ENCODE data around the gene TPCN1. TPM values are rescaled to one million over a fixed set of nuclear protein-coding genes. Genes with fewer than 3 reads are reported as not detected.
A peak's percentile ranks its signal among the peaks of the same experiment; 100 is the strongest.
"Not testable (repeated sequence)": the region's sequence is repeated elsewhere in the genome, so short reads cannot be mapped to it uniquely, and the experiment has no call there.

Gene TPCN1
- total RNA-seq, 1 donor from 2014 or later: 51.9 TPM

GRCh38 chr12:113202300-113203075, 18.8 kb upstream of the TPCN1 start:
- H3K36me3 ChIP-seq: no peaks in the 10 kb centered on the region
- H3K4me3 ChIP-seq: no peak overlapping the region
- H3K4me1 ChIP-seq: peaks cover 17% of the 10 kb centered on the region
- ATAC-seq (peak; percentile 15), DNase-seq (no peak)
- TF ChIP-seq, protein P1, sequence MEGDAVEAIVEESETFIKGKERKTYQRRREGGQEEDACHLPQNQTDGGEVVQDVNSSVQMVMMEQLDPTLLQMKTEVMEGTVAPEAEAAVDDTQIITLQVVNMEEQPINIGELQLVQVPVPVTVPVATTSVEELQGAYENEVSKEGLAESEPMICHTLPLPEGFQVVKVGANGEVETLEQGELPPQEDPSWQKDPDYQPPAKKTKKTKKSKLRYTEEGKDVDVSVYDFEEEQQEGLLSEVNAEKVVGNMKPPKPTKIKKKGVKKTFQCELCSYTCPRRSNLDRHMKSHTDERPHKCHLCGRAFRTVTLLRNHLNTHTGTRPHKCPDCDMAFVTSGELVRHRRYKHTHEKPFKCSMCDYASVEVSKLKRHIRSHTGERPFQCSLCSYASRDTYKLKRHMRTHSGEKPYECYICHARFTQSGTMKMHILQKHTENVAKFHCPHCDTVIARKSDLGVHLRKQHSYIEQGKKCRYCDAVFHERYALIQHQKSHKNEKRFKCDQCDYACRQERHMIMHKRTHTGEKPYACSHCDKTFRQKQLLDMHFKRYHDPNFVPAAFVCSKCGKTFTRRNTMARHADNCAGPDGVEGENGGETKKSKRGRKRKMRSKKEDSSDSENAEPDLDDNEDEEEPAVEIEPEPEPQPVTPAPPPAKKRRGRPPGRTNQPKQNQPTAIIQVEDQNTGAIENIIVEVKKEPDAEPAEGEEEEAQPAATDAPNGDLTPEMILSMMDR (IDR thresholded peaks at IDR 0.05): no peak
- intact Hi-C loops (cut with DNase I): no loop called here
- H3K9me3 ChIP-seq: no peaks in the 10 kb centered on the region
- no peak overlapping the region for H3K27ac ChIP-seq
- no peaks in the 10 kb centered on the region for H3K27me3 ChIP-seq

GRCh38 chr12:113203852-113204760, 17.2 kb upstream of the TPCN1 start:
- Histone ChIP-seq H3K4me1 (peaks cover 33% of the 10 kb centered on the region), H3K36me3 (no peaks in the 10 kb centered on the region), H3K9me3 (no peaks in the 10 kb centered on the region), H3K27ac (no peak overlapping the region), H3K27me3 (no peaks in the 10 kb centered on the region), H3K4me3 (no peak overlapping the region)
- intact Hi-C loops (cut with DNase I): no loop called here
- TF ChIP-seq, protein P1 (IDR thresholded peaks at IDR 0.05): no peak
- ATAC-seq (no peak), DNase-seq (no peak)

GRCh38 chr12:113204804-113205203, 16.5 kb upstream of the TPCN1 start:
- H3K4me1 ChIP-seq: peaks cover 40% of the 10 kb centered on the region
- no peaks in the 10 kb centered on the region for H3K9me3 ChIP-seq
- no peaks in the 10 kb centered on the region for H3K36me3 ChIP-seq
- ATAC-seq: no peak
- H3K4me3 ChIP-seq: no peak overlapping the region
- no peaks in the 10 kb centered on the region for H3K27me3 ChIP-seq
- no peak for DNase-seq
- TF ChIP-seq, protein P1 (IDR thresholded peaks at IDR 0.05): no peak
- no peak overlapping the region for H3K27ac ChIP-seq
- intact Hi-C loops (cut with DNase I): no loop called here

- H3K9me3 ChIP-seq; H3K27me3 ChIP-seq; intact Hi-C loops (cut with DNase I); ATAC-seq; H3K4me3 ChIP-seq; H3K27ac ChIP-seq; DNase-seq; H3K36me3 ChIP-seq: not testable (repeated sequence)
- peaks cover 42% of the 10 kb centered on the region for H3K4me1 ChIP-seq
Measured at GRCh38 chr12:113206802-113207201, 14.5 kb upstream of the TPCN1 start.

GRCh38 chr12:113207613-113208040, 13.6 kb upstream of the TPCN1 start:
- intact Hi-C loops (cut with DNase I): no loop called here
- H3K9me3 ChIP-seq: no peaks in the 10 kb centered on the region
- TF ChIP-seq, protein P1 (IDR thresholded peaks at IDR 0.05): no peak
- H3K4me3 ChIP-seq: no peak overlapping the region
- no peak for DNase-seq
- H3K4me1 ChIP-seq: peaks cover 42% of the 10 kb centered on the region
- ATAC-seq: peak; percentile 9
- no peaks in the 10 kb centered on the region for H3K36me3 ChIP-seq
- H3K27ac ChIP-seq: peak overlapping the region; percentile 40
- no peaks in the 10 kb centered on the region for H3K27me3 ChIP-seq

Measured in upper lobe of right lung (tissue), 1 donor.